ENCODE measurements around the gene S100A4.
"Not testable (repeated sequence)": the region's sequence is repeated elsewhere in the genome, so short reads cannot be mapped to it uniquely, and the experiment has no call there.

Gene S100A4

DNA sequence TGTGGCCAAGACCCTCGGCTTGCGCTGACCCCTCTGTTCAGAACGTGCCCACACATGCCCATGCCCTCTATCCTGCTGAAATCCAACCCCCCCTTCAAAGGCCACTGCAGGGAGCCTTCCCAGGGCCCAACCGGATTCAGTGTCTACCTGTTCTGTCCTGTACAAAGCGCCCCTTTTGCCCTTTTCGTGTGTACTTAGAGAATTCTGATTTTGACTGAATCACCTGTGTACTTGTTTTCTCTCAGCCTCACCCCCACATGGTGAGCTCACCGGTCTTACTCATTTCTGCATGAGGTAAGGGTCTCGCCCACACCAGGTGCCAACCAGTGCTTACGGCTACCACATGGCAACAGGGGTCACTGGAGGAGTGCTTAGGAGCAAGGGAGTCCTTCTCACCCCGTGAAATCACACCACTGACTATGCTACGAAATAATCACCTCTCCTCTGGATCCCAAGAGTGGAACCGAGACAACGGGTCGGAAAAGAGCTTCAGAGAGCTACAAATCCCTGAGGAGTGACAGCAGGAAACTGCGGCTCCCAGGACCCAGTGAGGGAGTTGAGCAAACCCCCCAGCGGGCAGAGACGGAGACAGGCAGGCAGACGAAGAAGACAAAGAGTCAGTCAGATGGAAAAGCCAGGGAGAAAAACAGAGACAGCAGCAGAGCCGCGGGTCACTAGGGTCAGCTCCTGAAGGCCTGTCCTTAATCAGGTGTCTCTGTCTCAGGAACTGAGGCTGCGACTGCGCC is 22.2 kb upstream of the S100A4 start:
- DNase-seq (ENCODE audit: low read depth): no peak

DNA sequence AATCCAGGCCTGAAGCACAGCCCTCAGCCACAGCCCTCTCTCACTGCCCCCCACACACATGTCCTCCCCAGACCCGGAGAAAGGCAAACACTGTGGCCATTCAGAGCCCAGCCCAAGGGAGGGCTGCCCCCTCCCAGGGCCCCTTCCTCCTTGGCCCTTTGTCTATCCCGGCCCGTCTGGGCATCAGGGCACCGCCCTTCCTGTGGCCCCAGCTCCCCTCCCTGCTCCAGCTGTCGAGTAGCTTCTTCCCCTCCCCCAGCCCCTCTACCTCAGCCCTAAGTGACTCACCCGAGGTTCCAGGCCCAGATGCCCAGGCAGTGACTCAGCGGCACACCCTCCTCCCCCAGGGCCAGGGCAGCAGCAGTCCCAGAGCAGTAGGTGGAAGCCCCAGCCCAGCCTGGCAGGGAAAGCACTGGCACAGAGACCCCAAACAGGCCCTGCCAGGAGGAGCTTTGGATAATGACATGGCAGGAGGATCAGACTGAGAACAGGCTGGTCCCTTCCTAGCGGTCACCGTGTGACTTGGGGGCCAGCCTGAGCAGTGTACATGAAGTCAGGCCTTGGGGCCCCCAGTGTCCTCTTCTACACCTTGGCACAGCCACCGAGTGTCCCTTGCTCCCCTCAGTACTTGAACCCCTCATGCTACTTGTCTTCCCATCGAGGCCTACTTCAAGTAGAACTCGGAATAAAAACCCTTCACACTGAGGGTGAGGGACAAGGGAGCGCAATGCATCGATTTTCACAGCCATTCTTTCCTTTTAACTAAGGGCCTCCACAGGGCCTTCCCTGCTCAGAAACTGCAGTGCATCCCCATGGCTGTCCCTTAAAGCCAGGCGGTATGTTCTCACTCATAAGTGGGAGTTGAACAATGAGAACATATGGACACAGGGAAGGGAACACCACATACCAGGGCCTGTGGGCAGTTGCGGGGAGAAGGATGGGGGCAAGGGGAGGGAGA is 21.1 kb upstream of the S100A4 start:
- peak; percentile 96 for DNase-seq (ENCODE audit: low read depth)

DNA sequence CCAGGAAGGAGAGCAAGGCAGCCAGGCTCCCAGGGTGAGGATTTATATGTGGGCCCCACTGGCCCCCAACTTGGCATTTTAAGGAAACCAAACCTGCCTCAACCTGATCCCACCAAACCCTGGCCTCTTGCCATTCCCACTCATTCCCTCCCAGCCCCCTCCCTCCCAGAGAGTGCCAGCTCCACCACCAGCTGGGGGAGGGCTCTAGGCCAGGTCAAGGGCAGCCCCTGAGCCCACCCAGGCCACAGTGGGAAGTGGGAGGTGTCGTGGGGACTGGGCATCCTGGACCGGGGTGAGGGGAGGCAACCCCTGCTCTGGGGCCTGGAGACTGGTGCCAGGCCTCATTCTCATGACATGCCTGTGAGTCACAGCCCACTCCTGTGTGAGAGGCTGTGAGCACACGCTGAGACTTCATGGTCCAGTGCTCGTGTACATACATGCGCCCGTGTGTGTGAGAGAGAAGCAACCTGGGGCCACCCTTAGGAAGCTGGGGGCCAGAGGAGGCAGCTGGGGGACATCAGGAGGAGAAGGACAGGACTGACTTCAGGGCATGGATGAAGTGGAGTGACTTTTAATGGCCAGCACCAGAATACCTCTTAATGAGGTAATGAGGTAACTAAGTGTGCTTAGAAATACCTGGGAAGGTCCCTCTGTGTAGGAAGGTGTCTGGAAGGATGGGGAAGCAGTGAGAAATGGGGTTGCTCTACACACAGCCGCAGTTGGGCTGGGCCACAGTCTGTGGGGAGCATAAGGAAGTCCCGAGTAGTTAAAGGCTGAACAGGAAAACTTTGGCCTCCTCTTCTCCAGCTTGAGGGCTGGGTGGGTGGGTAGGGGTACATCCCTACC is 20.1 kb upstream of the S100A4 start, which contains the start of gene S100A2:
TSS of gene S100A2 (minus strand) at position 316 of the 846 bp plus-strand sequence. CDS start 1,967 bp downstream, outside the sequence.
- DNase-seq (ENCODE audit: low read depth): peak; percentile 89

DNA sequence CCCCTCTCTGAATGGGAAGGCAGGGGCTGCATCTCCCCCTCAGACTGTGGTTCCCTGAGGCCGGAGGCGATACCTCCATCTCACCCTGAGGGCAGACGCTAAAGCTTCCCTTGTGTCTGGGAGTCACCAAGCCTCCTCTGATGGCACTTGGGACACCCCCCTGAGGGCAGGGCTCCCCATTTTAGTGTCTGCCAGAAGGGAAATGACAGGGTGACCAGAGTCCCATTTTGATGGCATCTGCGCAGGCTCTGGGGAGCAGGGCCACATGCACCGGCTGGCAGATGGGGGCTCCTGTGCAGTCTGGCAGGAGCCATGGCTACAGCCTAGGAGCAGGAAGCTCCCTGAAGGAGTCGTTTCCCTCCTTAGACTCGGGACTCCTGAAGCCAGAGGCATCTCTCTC is 18.4 kb upstream of the S100A4 start:
- DNase-seq (ENCODE audit: low read depth): no peak

- DNase-seq (ENCODE audit: low read depth): no peak
Observed at GRCh38 chr1:153563483-153563901, 17.9 kb upstream of the S100A4 start.

GRCh38 chr1:153562021-153562420 is 16.4 kb upstream of the S100A4 start:
- not testable (repeated sequence) for DNase-seq (ENCODE audit: low read depth)

- DNase-seq (ENCODE audit: low read depth): no peak
Observed at GRCh38 chr1:153561466-153561985, 15.9 kb upstream of the S100A4 start.

GRCh38 chr1:153560771-153561465 is 15.3 kb upstream of the S100A4 start:
- no peak for DNase-seq (ENCODE audit: low read depth)

GRCh38 chr1:153560241-153560640 is 14.6 kb upstream of the S100A4 start:
- no peak for DNase-seq (ENCODE audit: low read depth)

DNA sequence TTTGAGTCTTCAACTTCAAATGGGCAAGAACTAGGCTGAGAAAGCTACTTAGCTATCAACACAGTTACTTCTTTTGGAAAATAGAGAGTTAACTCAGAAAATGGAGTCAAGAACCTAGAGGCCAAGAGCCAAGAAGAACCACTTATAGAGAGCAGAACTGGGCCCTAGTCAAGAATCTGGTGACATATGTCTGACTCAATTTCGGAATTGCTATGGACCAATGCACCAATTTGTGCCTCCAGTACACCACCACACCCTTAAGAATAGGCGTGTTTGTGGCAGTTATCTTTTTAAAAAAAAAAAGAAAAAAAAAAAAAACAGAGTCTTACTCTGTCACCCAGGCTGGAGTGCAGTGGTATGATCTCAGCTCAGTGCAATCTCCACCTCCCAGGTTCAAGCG is 12.3 kb upstream of the S100A4 start:
- DNase-seq (ENCODE audit: low read depth): no peak

DNA sequence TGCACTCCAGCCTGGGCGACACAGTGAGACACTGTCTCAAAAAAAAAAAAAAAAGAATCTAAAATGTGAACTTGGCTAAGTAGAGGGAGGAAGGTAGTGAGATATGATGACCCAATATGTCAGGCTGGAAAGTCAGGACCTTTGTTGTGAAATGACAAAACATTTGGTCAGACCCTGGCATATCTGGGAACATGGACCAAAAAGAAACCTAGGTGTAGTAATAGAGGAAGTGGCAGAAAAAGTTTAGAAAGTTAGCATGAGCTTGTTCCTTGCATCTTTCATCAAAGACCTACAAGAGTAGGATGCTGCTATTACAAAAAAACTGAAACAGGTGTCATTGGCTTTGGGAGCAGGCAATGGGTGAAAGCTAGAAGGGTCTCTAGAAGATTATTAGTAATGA is 10.7 kb upstream of the S100A4 start:
- no peak for DNase-seq (ENCODE audit: low read depth)

- no peak for DNase-seq (ENCODE audit: low read depth)
Observed at GRCh38 chr1:153553830-153554541, 8.4 kb upstream of the S100A4 start.

GRCh38 chr1:153553096-153553495 is 7.5 kb upstream of the S100A4 start:
- DNase-seq (ENCODE audit: low read depth): no peak

DNA sequence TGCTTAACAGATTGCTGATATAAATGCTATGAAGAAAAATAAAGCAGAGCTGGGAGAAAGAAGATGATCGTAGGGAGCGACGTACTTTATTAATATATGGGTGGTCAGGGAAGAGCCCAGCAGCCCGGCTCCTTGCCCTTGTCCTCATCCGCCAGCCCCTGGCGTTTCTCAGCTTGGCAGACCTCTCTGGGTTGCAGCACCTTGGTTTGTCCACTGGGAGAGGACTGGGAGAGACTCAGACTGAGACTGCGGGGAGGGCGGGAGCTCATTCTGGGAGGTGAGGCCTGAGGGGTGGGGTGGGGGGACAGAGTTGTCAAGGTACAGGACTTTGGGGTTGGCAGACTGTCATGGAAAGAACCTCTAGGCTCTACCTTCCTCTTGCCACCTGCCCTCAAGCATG is 6.7 kb upstream of the S100A4 start:
- no peak for DNase-seq (ENCODE audit: low read depth)

DNA sequence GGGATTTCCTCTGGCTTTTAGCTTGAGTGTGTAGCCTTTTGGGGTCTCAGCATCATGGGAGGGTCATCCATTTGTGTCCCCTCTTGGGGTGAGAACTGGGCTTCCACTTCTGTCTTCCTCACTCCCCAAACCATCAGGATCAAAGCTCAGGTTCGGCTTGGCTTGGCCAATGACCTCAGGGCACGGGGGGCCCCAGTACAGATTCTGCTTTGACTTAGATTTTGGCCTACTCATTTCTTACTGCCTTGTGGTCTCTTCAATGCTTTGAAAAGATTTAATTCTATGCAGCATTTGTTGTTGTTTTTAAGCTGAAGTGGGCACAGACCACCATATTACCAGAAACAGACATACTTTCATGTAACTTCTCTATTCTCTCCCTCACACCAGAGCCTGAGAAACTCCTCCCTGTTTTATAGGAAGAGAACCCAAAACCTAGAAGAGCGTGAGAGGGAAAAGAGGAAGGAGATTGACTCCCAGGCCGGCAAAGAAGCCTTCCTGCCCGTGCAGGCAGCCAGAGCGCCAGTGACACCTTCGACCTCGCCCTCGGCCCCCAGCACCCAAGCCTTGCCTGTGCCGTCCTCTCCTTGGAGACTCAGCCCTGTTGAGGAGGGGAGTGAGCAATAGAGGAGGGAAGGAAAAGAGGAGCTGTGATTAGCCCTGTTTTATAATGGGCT is 5.4 kb upstream of the S100A4 start:
- no peak for DNase-seq (ENCODE audit: low read depth)

DNA sequence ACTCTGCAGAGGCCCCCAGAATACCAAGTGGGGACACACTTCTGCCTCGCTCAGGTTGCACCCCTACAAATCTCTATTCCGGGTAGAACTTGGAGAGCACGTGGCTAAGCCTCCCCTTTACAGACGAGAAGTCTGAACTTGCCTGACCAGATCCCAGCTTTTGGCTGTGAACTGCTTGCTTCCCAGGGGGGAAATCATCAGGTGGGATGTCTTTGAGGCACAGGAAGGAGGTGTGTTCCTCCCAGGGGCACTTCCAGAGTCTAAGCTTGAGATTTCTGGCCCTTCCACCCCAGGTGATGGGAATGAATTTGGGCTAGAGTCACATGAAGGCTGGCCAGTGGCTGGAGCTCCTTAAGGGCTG is 4.8 kb upstream of the S100A4 start:
- no peak for DNase-seq (ENCODE audit: low read depth)

DNA sequence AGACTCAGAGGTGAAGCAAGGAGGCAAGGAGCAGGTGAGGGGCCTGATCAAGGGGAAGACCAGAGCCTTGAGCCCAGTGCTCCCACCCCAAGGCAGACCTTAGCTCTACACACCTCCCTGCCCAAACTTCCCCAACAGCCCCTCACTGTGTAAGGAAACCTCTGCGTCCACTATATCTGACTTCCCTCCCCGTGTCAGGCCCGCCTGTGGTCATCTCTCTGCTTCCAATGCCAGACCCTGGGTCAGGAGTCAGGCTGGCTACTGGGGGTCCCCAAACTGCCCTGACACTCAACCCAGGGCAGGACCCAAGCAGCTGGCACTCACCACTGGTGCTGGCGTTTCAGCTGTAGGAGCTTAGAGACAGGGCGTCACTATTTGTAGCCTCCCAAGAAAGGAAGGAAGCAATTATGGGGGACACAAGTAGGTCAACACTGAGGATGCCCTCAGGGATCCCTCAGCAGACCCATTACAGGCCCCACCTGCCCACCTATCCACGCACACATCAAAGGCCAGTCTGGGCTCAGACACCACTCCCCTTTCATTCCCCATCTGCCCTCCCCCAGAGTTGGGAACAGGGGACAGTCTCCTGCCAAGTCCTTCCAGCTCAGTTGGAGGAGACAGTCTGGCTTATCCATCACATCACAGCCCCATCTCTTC is 4.3 kb upstream of the S100A4 start:
- DNase-seq (ENCODE audit: low read depth): no peak

DNA sequence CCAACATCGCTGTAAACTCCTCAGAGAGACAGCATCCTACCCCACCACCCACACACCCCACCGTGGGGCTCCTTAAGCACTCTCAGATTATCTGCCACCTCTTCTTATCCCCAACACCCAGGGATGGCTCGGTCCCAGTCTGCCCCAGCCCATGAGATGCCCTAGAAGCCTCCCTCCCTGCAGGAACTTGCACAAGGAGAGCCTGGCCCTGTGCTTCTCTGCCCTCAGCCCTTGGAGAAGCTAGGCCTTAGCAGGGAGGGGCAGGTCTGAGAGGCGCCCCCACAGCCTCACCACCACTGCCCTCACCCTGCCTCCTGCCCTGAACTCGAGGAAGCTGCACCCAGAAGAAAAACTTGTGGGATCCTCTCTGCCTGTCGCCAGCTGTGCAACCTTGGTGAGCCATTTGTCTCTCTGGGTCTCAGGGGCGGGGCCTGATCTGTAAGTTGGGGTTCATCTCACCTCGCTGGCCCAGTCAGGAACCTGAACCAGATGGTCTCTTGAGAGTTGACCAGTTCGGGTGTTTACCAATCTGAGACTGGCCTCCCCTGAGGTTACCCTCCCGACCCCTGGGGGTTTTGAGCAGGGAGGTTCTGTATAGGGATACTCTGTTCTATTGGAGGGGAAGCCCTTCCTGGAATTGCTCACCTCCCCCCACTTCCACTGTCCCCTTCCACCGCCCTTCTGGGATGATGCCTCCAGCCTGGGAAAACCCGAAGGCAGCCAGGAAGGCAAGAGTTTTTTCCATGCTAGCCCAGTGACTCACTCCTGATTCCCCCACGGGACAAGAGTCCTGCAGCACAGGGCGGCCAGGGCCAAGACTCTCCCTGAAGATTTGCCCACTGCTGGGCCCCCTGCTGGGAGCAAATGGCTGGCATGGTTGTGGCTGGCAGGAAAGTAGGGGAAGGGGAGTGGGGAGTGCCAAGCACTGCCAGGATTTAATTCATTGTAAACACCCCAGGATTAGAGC is 3.4 kb upstream of the S100A4 start, which contains the start of gene S100A3:
TSS of gene S100A3 (minus strand) at position 537 of the 967 bp plus-strand sequence. CDS start 773 bp downstream, outside the sequence.
- peak; percentile 83 for DNase-seq (ENCODE audit: low read depth)

All from HS-5 (cell line).